ENCODE data around the gene HS3ST5.

HS3ST5 gene

GRCh38 chr6:114271405-114271804, 71.4 kb downstream of the HS3ST5 start:
- no peak for DNase-seq (ENCODE audit: extremely low read depth, low read depth)
- H3K4me3 ChIP-seq (replicated peaks; ENCODE audit: low read depth, low read length) = no peak overlapping the region
- TF ChIP-seq CTCF (IDR thresholded peaks at IDR 0.05; ENCODE audit: low read depth, low read length, missing control alignments) = no peak

GRCh38 chr6:114267897-114268296, 74.9 kb downstream of the HS3ST5 start:
- no peak overlapping the region for H3K4me3 ChIP-seq (replicated peaks; ENCODE audit: low read depth, low read length)
- no peak for DNase-seq (ENCODE audit: extremely low read depth, low read depth)
- no peak for TF ChIP-seq CTCF (IDR thresholded peaks at IDR 0.05; ENCODE audit: low read depth, low read length, missing control alignments)

GRCh38 chr6:114260810-114261209, 82.0 kb downstream of the HS3ST5 start:
- no peak for TF ChIP-seq CTCF (IDR thresholded peaks at IDR 0.05; ENCODE audit: low read depth, low read length, missing control alignments)
- DNase-seq (ENCODE audit: extremely low read depth, low read depth) = no peak
- no peak overlapping the region for H3K4me3 ChIP-seq (replicated peaks; ENCODE audit: low read depth, low read length)

GRCh38 chr6:114258376-114258775, 84.4 kb downstream of the HS3ST5 start:
- no peak for TF ChIP-seq CTCF (IDR thresholded peaks at IDR 0.05; ENCODE audit: low read depth, low read length, missing control alignments)
- no peak overlapping the region for H3K4me3 ChIP-seq (replicated peaks; ENCODE audit: low read depth, low read length)
- no peak for DNase-seq (ENCODE audit: extremely low read depth, low read depth)

GRCh38 chr6:114253431-114253830, 89.4 kb downstream of the HS3ST5 start:
- TF ChIP-seq CTCF (IDR thresholded peaks at IDR 0.05; ENCODE audit: low read depth, low read length, missing control alignments) = no peak
- DNase-seq (ENCODE audit: extremely low read depth, low read depth) = no peak
- no peak overlapping the region for H3K4me3 ChIP-seq (replicated peaks; ENCODE audit: low read depth, low read length)

GRCh38 chr6:114249522-114249921, 93.3 kb downstream of the HS3ST5 start:
- no peak for TF ChIP-seq CTCF (IDR thresholded peaks at IDR 0.05; ENCODE audit: low read depth, low read length, missing control alignments)
- no peak for DNase-seq (ENCODE audit: extremely low read depth, low read depth)
- H3K4me3 ChIP-seq (replicated peaks; ENCODE audit: low read depth, low read length) = no peak overlapping the region

- no peak for TF ChIP-seq CTCF (IDR thresholded peaks at IDR 0.05; ENCODE audit: low read depth, low read length, missing control alignments)
- no peak for DNase-seq (ENCODE audit: extremely low read depth, low read depth)
- no peak overlapping the region for H3K4me3 ChIP-seq (replicated peaks; ENCODE audit: low read depth, low read length)
These were observed 95.7 kb downstream of the HS3ST5 start for GRCh38 chr6:114247101-114247500.
